Nephron (organoid): ENCODE data around the gene SYT9.
A peak's percentile ranks its signal among the peaks of the same experiment; 100 is the strongest.

Experiments used
- H3K27ac Mint-ChIP-seq, 3 experiments: 2 replicates each; pipeline ENCODE4 v1.8.0; 2020; ENCODE audit warnings: mixed read lengths in 3 of 3, mild to moderate bottlenecking in 2 of 3, moderate library complexity in 1 of 3
- H3K27me3 Mint-ChIP-seq: 2 replicates; pipeline ENCODE4 v1.8.0; 2021; ENCODE audit warnings: low read depth, mild to moderate bottlenecking, moderate library complexity, mixed read lengths
- H3K36me3 Mint-ChIP-seq: 2 replicates; pipeline ENCODE4 v1.8.0; 2020; ENCODE audit warnings: low read depth, mixed read lengths
- H3K4me1 Mint-ChIP-seq: 2 replicates; pipeline ENCODE4 v1.8.0; 2020; ENCODE audit warnings: mixed read lengths
- H3K4me3 Mint-ChIP-seq, 3 experiments: 2 replicates each; pipeline ENCODE4 v1.8.0; 2020; ENCODE audit warnings: mild to moderate bottlenecking in 3 of 3, mixed read lengths in 3 of 3, moderate library complexity in 2 of 3
- H3K9me3 Mint-ChIP-seq: 2 replicates; pipeline ENCODE4 v1.8.0; 2020; ENCODE audit warnings: mixed read lengths
- TF ChIP-seq, protein P1 (sequence below), 3 experiments: fragments of 200-600 bp; sonication (generic); IDR thresholded peaks; one replicate each; pipeline ENCODE4 v1.5.0; 2021; ENCODE audit warnings: antibody characterized with exemption in 3 of 3; ENCODE audit not compliant: unreplicated experiment in 3 of 3

The SYT9 gene

GRCh38 chr11:7306900-7307299 is 55.2 kb downstream of the SYT9 start:
- Mint-ChIP-seq H3K4me3 (no peak overlapping the region), H3K4me1 (no peaks in the 10 kb centered on the region), H3K27ac (no peak overlapping the region), H3K9me3 (no peaks in the 10 kb centered on the region), H3K36me3 (no peaks in the 10 kb centered on the region), H3K27me3 (peaks cover 12% of the 10 kb centered on the region)
- TF ChIP-seq, protein P1, sequence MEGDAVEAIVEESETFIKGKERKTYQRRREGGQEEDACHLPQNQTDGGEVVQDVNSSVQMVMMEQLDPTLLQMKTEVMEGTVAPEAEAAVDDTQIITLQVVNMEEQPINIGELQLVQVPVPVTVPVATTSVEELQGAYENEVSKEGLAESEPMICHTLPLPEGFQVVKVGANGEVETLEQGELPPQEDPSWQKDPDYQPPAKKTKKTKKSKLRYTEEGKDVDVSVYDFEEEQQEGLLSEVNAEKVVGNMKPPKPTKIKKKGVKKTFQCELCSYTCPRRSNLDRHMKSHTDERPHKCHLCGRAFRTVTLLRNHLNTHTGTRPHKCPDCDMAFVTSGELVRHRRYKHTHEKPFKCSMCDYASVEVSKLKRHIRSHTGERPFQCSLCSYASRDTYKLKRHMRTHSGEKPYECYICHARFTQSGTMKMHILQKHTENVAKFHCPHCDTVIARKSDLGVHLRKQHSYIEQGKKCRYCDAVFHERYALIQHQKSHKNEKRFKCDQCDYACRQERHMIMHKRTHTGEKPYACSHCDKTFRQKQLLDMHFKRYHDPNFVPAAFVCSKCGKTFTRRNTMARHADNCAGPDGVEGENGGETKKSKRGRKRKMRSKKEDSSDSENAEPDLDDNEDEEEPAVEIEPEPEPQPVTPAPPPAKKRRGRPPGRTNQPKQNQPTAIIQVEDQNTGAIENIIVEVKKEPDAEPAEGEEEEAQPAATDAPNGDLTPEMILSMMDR (IDR thresholded peaks at IDR 0.05; ENCODE audit: unreplicated experiment in 3 of 3) = no peak

GRCh38 chr11:7307836-7308235 is 56.1 kb downstream of the SYT9 start:
- H3K4me3 Mint-ChIP-seq = no peak overlapping the region
- TF ChIP-seq, protein P1 (IDR thresholded peaks at IDR 0.05; ENCODE audit: unreplicated experiment in 3 of 3) = no peak
- no peaks in the 10 kb centered on the region for H3K9me3 Mint-ChIP-seq
- H3K36me3 Mint-ChIP-seq = no peaks in the 10 kb centered on the region
- no peaks in the 10 kb centered on the region for H3K4me1 Mint-ChIP-seq
- peaks cover 12% of the 10 kb centered on the region for H3K27me3 Mint-ChIP-seq
- no peak overlapping the region for H3K27ac Mint-ChIP-seq

- Mint-ChIP-seq H3K4me1 (no peaks in the 10 kb centered on the region), H3K27me3 (peaks cover 12% of the 10 kb centered on the region), H3K27ac (peak overlapping the region in 1 of 3 experiments; percentile 65), H3K36me3 (no peaks in the 10 kb centered on the region), H3K4me3 (no peak overlapping the region), H3K9me3 (no peaks in the 10 kb centered on the region)
- TF ChIP-seq, protein P1 (IDR thresholded peaks at IDR 0.05; ENCODE audit: unreplicated experiment in 3 of 3) = no peak
Measured at GRCh38 chr11:7311903-7312302, 60.2 kb downstream of the SYT9 start.

GRCh38 chr11:7314811-7315604 is 63.3 kb downstream of the SYT9 start:
- H3K27me3 Mint-ChIP-seq = peaks cover 7% of the 10 kb centered on the region
- no peak overlapping the region for H3K4me3 Mint-ChIP-seq
- no peaks in the 10 kb centered on the region for H3K4me1 Mint-ChIP-seq
- TF ChIP-seq, protein P1 (IDR thresholded peaks at IDR 0.05; ENCODE audit: unreplicated experiment in 3 of 3) = no peak
- H3K27ac Mint-ChIP-seq = no peak overlapping the region
- H3K9me3 Mint-ChIP-seq = no peaks in the 10 kb centered on the region
- no peaks in the 10 kb centered on the region for H3K36me3 Mint-ChIP-seq

DNA sequence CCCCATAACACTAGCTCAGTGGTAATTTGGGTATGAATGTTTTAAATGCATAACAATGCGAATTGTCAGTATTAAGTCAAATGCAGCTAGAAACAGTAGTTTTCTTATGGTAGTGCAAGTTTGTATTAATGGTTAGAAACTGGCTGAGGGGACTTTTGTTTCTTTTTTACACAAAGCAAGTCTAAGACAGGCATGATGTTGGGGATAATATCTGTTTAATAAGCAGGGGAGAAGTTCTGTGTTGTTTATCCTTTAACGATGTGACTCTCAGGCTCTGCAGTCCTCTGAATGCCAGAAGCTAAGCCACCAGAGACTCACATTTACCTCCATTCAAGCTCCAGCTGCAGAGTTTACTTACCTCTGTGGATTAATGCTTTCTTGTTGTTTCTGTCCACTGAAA is 67.8 kb downstream of the SYT9 start:
- TF ChIP-seq, protein P1 (IDR thresholded peaks at IDR 0.05; ENCODE audit: unreplicated experiment in 3 of 3) = no peak
- no peak overlapping the region for H3K4me3 Mint-ChIP-seq
- H3K27me3 Mint-ChIP-seq = peaks cover 21% of the 10 kb centered on the region
- no peaks in the 10 kb centered on the region for H3K36me3 Mint-ChIP-seq
- no peaks in the 10 kb centered on the region for H3K4me1 Mint-ChIP-seq
- H3K27ac Mint-ChIP-seq = no peak overlapping the region
- no peaks in the 10 kb centered on the region for H3K9me3 Mint-ChIP-seq

GRCh38 chr11:7320306-7320705 is 68.6 kb downstream of the SYT9 start:
- Mint-ChIP-seq H3K4me3 (no peak overlapping the region), H3K4me1 (no peaks in the 10 kb centered on the region), H3K27me3 (peaks cover 21% of the 10 kb centered on the region), H3K27ac (no peak overlapping the region), H3K36me3 (no peaks in the 10 kb centered on the region), H3K9me3 (no peaks in the 10 kb centered on the region)
- TF ChIP-seq, protein P1 (IDR thresholded peaks at IDR 0.05; ENCODE audit: unreplicated experiment in 3 of 3) = no peak
